K562 (cell line): Measurements from ENCODE around the gene TCAP. TPM values are rescaled to one million over a fixed set of nuclear protein-coding genes. Genes with fewer than 3 reads are reported as not detected.

Experiments
- polyA plus RNA-seq, 8 experiments: library from polyadenylated mRNA; depleted of rRNA in 4 of 8; stranded (reverse) in 5 of 8; unstranded in 3 of 8; fragments of >200 nt; fragmentation: Nextera tagmentation in 2 of 8; fragmentation: Illumina TruSeq in 1 of 8; extraction: Ambion mirVana in 2 of 8; extraction: Trizol in 1 of 8; gene quantifications; 2 replicates each; pipeline versions ENCODE4 v1.2.1 to v1.2.3, GENCODE V29; 2011 to 2014; ENCODE audit warnings: inconsistent platforms in 1 of 8, missing spikeins in 1 of 8
- total RNA-seq, 7 experiments: library from RNA; depleted of rRNA in 6 of 7; stranded (reverse); fragments of >200 nt in 6 of 7; fragmentation: Illumina TruSeq in 2 of 7; extraction: Trizol in 2 of 7; gene quantifications; 2 replicates each; pipeline versions ENCODE4 v1.2.1 to v1.2.3, GENCODE V29; 2011 to 2021; ENCODE audit warnings: low replicate concordance in 1 of 7
- TF ChIP-seq, protein P1 (sequence below), 2 experiments: fragments of 450-650 bp; IDR thresholded peaks; 2 replicates each; pipeline ENCODE4 v1.6.1; 2016; ENCODE audit warnings: mild to moderate bottlenecking in 2 of 2, borderline replicate concordance in 1 of 2, low read depth in 1 of 2, moderate library complexity in 1 of 2

The TCAP gene
- total and polyA plus RNA-seq, 9 of the 15 experiments (the other 6 are each of a cell fraction or from before 2014, with no cell fraction given) = 0.33 to 1.4 (median 0.82) TPM; not detected in 2

DNA sequence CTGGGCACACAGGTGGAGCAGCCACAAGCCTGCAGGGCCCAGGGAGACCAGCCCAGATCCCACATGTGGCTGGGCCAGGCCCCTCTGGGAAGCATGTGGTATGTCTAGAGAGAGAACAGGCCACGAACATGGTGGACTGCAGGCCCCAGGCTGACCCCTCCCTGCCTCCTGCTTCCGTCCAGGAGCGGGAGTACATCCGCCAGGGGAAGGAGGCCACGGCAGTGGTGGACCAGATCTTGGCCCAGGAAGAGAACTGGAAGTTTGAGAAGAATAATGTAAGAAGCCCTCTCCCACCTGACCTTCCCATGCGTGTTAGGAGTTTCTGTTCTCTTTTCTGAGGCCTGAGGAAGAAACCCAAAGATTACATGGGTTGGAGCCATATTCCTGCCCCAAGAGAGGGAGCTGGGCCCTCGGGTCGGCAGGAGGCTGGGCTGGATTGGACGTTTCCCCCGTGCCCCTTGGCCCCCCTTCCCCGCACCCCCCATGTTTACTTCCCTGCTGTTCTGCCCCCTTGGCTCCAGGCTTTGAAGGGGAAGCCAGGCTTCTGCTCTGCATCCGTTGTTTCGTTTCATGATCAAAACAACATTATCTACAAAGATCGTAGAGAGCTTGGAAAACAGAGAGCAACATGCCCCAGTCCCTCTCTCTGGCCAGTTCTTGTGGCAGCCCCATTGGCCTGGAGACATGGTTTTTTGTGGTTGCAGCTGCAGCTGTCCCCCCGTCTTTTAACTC is 5.7 kb upstream of the TCAP start (continued):
- TF ChIP-seq, protein P1, sequence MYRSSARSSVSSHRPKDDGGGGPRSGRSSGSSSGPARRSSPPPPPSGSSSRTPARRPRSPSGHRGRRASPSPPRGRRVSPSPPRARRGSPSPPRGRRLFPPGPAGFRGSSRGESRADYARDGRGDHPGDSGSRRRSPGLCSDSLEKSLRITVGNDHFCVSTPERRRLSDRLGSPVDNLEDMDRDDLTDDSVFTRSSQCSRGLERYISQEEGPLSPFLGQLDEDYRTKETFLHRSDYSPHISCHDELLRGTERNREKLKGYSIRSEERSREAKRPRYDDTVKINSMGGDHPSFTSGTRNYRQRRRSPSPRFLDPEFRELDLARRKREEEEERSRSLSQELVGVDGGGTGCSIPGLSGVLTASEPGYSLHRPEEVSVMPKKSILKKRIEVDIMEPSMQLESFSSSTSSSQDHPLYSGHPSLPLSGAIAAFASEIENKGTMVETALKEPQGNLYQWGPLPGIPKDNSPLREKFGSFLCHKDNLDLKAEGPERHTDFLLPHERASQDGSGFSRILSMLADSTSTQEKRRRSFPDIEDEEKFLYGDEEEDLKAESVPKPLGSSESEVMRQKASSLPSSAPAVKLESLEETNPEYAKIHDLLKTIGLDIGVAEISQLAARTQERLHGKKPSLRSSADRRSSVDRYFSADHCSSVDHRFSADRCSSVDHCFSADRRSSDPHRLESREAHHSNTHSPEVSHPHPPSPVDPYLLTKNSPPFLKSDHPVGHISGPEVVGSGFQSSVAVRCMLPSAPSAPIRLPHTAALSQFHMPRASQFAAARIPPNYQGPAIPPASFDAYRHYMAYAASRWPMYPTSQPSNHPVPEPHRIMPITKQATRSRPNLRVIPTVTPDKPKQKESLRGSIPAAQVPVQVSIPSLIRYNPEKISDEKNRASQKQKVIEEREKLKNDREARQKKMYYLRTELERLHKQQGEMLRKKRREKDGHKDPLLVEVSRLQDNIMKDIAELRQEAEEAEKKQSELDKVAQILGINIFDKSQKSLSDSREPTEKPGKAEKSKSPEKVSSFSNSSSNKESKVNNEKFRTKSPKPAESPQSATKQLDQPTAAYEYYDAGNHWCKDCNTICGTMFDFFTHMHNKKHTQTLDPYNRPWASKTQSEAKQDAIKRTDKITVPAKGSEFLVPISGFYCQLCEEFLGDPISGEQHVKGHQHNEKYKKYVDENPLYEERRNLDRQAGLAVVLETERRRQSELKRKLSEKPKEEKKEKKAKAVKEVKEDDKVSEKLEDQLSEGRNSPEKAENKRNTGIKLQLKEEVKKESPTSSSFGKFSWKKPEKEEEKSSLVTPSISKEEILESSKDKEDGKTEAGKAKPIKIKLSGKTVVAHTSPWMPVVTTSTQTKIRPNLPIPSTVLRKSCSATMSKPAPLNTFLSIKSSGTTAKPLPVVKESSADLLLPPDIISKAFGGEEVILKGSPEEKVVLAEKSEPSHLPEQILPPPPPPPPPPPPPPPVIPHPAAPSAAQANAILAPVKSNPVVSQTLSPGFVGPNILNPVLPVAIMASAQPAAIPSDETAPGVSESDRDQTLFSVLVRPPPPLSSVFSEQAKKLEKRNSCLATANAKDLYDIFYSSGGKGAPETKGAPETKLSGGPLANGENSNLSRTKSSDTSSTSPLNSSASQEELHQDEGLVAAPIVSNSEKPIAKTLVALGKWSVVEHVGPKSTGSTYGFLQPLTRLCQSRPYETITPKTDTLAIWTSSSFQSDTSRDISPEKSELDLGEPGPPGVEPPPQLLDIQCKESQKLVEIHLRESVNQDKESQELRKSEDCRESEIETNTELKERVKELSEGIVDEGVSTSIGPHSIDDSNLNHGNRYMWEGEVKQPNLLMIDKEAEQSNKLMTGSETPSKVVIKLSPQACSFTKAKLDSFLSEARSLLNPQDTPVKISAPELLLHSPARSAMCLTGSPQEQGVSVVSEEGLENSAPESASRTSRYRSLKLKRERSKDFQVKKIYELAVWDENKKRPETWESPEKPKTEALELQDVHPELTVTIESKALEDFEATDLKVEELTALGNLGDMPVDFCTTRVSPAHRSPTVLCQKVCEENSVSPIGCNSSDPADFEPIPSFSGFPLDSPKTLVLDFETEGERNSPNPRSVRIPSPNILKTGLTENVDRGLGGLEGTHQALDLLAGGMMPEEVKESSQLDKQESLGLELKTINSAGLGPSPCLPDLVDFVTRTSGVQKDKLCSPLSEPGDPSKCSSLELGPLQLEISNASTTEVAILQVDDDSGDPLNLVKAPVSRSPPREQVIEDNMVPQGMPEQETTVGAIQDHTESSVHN (IDR thresholded peaks at IDR 0.05; ENCODE audit: borderline replicate concordance in 1 of 2, low read depth in 1 of 2) = no peak
